ENCODE measurements around the gene FAM200B. TPM values are rescaled to one million over a fixed set of nuclear protein-coding genes. Genes with fewer than 3 reads are reported as not detected.

The FAM200B gene
- total RNA-seq, 1 donor from 2014 or later: 12.1 TPM

DNA sequence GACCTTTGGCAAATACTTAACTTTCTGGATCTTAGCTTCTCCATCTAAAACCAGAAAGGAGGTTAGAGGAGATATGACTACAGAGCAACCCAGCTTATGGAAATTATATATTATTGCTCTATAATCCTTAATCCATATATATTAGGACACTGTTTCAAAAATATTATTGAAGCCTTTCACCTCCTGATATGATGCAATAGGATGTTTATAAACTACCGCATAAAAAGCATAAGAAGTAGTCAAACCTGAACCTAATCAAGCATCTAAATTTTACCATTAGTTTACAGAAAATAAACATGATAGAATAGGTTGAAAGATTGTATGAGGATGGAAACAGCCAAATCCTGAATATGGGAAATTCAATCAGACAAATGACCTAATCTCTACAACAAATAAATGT is 5.6 kb upstream of the FAM200B start:
- Histone ChIP-seq H3K4me3 (ENCODE audit: low read depth, low read length) (no peak overlapping the region), H3K36me3 (ENCODE audit: control insufficient read depth, insufficient read depth, low read length) (no peaks in the 10 kb centered on the region), H3K27me3 (ENCODE audit: control insufficient read depth, insufficient read depth, low read length) (no peaks in the 10 kb centered on the region)
- FAIRE-seq (no peak), DNase-seq (ENCODE audit: low read depth) (no peak)
- TF ChIP-seq, protein P1, sequence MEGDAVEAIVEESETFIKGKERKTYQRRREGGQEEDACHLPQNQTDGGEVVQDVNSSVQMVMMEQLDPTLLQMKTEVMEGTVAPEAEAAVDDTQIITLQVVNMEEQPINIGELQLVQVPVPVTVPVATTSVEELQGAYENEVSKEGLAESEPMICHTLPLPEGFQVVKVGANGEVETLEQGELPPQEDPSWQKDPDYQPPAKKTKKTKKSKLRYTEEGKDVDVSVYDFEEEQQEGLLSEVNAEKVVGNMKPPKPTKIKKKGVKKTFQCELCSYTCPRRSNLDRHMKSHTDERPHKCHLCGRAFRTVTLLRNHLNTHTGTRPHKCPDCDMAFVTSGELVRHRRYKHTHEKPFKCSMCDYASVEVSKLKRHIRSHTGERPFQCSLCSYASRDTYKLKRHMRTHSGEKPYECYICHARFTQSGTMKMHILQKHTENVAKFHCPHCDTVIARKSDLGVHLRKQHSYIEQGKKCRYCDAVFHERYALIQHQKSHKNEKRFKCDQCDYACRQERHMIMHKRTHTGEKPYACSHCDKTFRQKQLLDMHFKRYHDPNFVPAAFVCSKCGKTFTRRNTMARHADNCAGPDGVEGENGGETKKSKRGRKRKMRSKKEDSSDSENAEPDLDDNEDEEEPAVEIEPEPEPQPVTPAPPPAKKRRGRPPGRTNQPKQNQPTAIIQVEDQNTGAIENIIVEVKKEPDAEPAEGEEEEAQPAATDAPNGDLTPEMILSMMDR (IDR thresholded peaks at IDR 0.05; ENCODE audit: insufficient read depth, low read length, severe bottlenecking): no peak

DNA sequence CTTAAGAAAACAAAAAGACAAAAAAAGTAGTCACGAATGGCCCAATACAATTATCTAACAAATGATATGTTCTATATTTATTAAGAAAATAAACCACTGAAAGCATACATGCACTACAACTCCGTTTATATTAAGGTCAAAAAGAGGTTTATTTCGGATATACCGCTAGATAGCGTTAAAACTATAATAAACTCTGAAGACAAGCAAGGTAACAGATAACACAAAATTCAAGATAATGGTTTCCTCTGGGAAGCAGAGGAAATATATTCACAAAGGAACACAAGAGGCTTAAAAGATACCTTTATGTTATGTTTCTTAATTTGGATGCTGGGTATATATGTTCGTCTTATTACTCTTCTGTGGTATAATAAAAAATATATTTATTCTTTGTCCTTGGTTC is 4.7 kb upstream of the FAM200B start:
- TF ChIP-seq, protein P1 (IDR thresholded peaks at IDR 0.05; ENCODE audit: insufficient read depth, low read length, severe bottlenecking): no peak
- no peaks in the 10 kb centered on the region for H3K27me3 ChIP-seq (ENCODE audit: control insufficient read depth, insufficient read depth, low read length)
- DNase-seq (ENCODE audit: low read depth) (no peak), FAIRE-seq (no peak)
- H3K4me3 ChIP-seq (ENCODE audit: low read depth, low read length): no peak overlapping the region
- H3K36me3 ChIP-seq (ENCODE audit: control insufficient read depth, insufficient read depth, low read length): no peaks in the 10 kb centered on the region

DNA sequence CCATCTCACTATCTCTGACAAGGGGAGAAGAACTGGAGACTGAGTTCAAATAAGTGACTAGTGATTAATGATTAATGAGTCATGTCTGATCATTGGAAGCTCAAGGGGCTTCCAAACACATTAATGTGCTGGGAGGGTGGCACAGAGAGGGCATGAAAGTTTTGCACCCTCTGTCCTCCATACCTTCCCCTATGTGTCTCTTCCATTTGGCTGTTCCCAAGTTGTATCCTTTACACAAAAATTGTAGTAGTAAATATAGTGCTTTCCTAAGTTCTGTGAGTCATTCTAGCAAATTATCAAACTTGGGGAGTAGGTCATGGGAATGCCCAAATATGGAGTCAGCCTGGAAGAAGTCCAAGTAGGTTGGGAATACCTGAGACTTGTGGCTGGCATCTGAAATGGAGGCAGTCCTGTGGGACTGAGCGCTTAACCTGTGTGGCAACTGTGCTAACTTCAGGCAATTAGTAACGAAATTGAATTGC is 4.1 kb upstream of the FAM200B start:
- FAIRE-seq (no peak), DNase-seq (ENCODE audit: low read depth) (peak; percentile 99)
- TF ChIP-seq, protein P1 (IDR thresholded peaks at IDR 0.05; ENCODE audit: insufficient read depth, low read length, severe bottlenecking): no peak
- Histone ChIP-seq H3K4me3 (ENCODE audit: low read depth, low read length) (no peak overlapping the region), H3K27me3 (ENCODE audit: control insufficient read depth, insufficient read depth, low read length) (no peaks in the 10 kb centered on the region), H3K36me3 (ENCODE audit: control insufficient read depth, insufficient read depth, low read length) (no peaks in the 10 kb centered on the region)

DNA sequence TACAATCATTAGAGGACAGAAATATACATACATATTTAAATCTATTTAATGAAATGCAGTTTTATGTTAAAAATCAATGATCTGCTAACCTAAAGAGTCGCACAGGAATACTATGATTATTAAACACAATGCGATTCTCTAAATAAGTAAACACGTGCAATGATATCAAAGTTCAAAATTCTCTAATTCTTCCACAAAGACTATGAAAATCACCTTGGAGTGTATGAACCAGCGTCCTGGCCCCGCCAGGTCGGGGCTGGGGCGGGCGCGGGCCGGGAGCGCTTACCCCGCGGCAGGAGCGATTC is 608 bp upstream of the FAM200B start:
- Histone ChIP-seq H3K4me3 (ENCODE audit: low read depth, low read length) (peak overlapping the region; percentile 92), H3K27me3 (ENCODE audit: control insufficient read depth, insufficient read depth, low read length) (no peaks in the 10 kb centered on the region), H3K36me3 (ENCODE audit: control insufficient read depth, insufficient read depth, low read length) (peaks cover 3% of the 10 kb centered on the region)
- FAIRE-seq: no peak
- DNase-seq (ENCODE audit: low read depth): no peak
- TF ChIP-seq, protein P1 (IDR thresholded peaks at IDR 0.05; ENCODE audit: insufficient read depth, low read length, severe bottlenecking): no peak

DNA sequence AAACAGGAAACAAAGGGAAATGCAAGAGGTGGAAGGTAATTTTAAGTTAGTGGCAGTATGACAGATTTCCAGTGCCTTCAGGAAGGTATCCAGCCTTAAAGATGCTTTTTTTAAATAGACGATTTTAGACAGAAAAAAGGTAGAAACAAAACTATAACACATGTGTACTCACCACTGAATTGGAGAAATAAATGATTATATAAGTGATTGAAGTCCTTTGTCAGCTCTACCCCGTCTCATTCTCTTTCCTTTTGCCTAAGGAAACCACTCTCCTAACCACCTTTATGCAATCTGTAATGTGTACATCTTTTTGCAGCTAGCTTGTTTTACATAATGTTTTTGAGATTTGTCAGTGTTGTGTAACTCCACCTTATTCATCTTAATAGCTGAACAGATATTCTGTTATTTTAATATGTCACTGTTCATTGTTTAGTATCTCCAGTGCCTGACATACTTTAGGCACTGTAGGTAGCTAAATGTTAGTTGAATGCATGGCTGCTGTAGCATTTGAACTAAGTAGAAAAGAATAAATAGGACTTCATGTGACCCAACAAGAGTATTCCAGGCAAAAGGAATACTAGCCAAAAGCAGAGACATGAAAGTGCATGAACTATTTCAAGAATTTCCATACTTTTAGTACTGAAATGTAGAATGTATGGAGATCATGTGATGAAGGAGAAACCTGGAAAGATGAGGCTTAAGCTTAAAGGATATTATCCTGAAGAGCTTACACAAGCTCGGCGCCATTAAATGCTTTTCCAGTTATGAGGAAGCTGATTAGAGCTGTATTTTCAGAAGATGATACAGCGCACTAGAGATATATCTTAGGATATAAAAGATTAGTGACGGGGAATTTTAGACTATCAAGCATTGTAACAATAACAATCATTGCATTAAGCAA is 865 bp downstream of the FAM200B start:
- no peaks in the 10 kb centered on the region for H3K27me3 ChIP-seq (ENCODE audit: control insufficient read depth, insufficient read depth, low read length)
- FAIRE-seq (no peak), DNase-seq (ENCODE audit: low read depth) (peak; percentile 44)
- peaks cover 3% of the 10 kb centered on the region for H3K36me3 ChIP-seq (ENCODE audit: control insufficient read depth, insufficient read depth, low read length)
- H3K4me3 ChIP-seq (ENCODE audit: low read depth, low read length): peak overlapping the region; percentile 92
- TF ChIP-seq, protein P1 (IDR thresholded peaks at IDR 0.05; ENCODE audit: insufficient read depth, low read length, severe bottlenecking): no peak
